Osteoblast (primary cell): ENCODE results near the gene MRPS2. TPM values are rescaled to one million over a fixed set of nuclear protein-coding genes. Genes with fewer than 3 reads are reported as not detected.

Source experiments
- DNase-seq: peaks from one replicate; pipeline ENCODE4 v3.0.0; 2011; ENCODE audit warnings: low spot score, mixed read lengths; ENCODE audit not compliant: insufficient read length; ENCODE audit errors: missing footprints
- H2AFZ ChIP-seq: 2 replicates; pipeline ENCODE4 v1.6.0; 2011; ENCODE audit warnings: mild to moderate bottlenecking, low read length
- H3K27ac ChIP-seq: 2 replicates; pipeline ENCODE4 v1.5.1; 2011; ENCODE audit warnings: mild to moderate bottlenecking, low read depth, low read length, moderate library complexity
- H3K27me3 ChIP-seq: 2 replicates; pipeline ENCODE4 v1.6.0; 2012; ENCODE audit warnings: mild to moderate bottlenecking, control low read depth, inconsistent platforms, low read length, moderate library complexity; ENCODE audit not compliant: insufficient read depth
- H3K36me3 ChIP-seq: 2 replicates; pipeline ENCODE4 v1.5.1; 2011; ENCODE audit warnings: mild to moderate bottlenecking, low read length, control low read depth, moderate library complexity; ENCODE audit not compliant: insufficient read depth
- H3K4me1 ChIP-seq: 2 replicates; pipeline ENCODE4 v1.5.1; 2011; ENCODE audit warnings: mild to moderate bottlenecking, low read length, control low read depth, moderate library complexity; ENCODE audit not compliant: insufficient read depth
- H3K4me2 ChIP-seq: 2 replicates; pipeline ENCODE4 v1.6.0; 2011; ENCODE audit warnings: mild to moderate bottlenecking, low read length; ENCODE audit not compliant: insufficient read depth
- H3K4me3 ChIP-seq: fragments of 200-600 bp; sonication (generic); 3 replicates; pipeline ENCODE4 v1.5.1; 2012; ENCODE audit warnings: mild to moderate bottlenecking, low read length, inconsistent platforms; ENCODE audit not compliant: insufficient read depth
- H3K79me2 ChIP-seq: 2 replicates; pipeline ENCODE4 v1.6.0; 2012; ENCODE audit warnings: mild to moderate bottlenecking, low read length, control low read depth, inconsistent platforms; ENCODE audit not compliant: insufficient read depth
- H3K9me3 ChIP-seq: 2 replicates; pipeline ENCODE4 v1.5.1; 2011; ENCODE audit warnings: low read depth, low read length, control low read depth
- H4K20me1 ChIP-seq: 2 replicates; pipeline ENCODE4 v1.6.0; 2012; ENCODE audit warnings: mild to moderate bottlenecking, low read length, control low read depth; ENCODE audit not compliant: insufficient read depth
- total RNA-seq: library from RNA; depleted of rRNA; stranded (reverse); fragments of >200 nt; gene quantifications from 2 replicates; pipeline ENCODE4 v1.2.3, GENCODE V29; 2012
- TF ChIP-seq, protein P1 (sequence below): IDR thresholded peaks from 2 replicates; pipeline ENCODE4 v1.5.1; 2011; ENCODE audit warnings: mild to moderate bottlenecking, low read depth, low read length, moderate library complexity; ENCODE audit errors: extremely low read depth

MRPS2 gene
- total RNA-seq, 1 donor: 13.0 TPM

DNA sequence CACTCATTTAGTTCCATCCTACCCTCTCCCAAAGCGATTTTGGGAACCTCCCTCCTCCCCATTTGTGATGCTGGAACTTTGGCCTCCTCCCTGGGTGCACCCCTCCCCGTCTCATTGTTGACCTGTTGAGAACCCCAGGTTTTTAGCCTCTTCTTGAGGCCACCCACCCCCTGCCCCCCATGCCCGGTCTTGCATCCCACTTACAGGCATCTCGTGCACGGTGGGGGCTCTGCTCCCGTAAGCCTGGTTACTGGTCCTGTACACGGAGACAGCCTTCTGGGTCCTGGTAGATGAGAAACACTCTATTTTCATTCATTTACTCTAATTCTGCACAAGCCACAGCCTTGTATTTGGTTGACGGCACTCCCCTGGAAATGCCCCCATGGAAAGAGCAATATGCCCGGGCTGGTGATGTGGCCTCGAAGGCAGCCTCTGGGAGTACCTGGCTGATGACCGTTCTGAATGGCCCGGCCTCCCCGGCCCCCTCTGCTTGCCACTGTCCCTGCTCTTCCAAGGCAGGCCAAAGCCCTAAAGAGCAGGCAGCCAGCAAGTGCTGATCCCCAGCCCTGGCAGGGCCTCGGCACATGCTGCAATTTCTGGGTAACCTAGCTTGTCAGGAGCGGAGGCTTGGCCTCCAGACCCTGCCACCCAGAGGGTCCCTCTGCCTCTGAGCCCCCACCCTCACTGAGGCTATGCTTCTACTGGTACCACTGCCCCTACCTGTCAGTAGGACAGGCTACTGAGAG is 1.9 kb upstream of the MRPS2 start:
- DNase-seq: peak; percentile 44
- Histone ChIP-seq H3K27ac (no peak overlapping the region), H3K36me3 (peaks cover 9% of the 10 kb centered on the region), H2AFZ (peak overlapping the region; percentile 92), H3K27me3 (no peaks in the 10 kb centered on the region), H3K4me1 (peaks cover 11% of the 10 kb centered on the region), H3K79me2 (peaks cover 19% of the 10 kb centered on the region), H3K4me3 (no peak overlapping the region), H3K4me2 (no peak overlapping the region), H4K20me1 (peaks cover 13% of the 10 kb centered on the region), H3K9me3 (no peaks in the 10 kb centered on the region)
- TF ChIP-seq, protein P1, sequence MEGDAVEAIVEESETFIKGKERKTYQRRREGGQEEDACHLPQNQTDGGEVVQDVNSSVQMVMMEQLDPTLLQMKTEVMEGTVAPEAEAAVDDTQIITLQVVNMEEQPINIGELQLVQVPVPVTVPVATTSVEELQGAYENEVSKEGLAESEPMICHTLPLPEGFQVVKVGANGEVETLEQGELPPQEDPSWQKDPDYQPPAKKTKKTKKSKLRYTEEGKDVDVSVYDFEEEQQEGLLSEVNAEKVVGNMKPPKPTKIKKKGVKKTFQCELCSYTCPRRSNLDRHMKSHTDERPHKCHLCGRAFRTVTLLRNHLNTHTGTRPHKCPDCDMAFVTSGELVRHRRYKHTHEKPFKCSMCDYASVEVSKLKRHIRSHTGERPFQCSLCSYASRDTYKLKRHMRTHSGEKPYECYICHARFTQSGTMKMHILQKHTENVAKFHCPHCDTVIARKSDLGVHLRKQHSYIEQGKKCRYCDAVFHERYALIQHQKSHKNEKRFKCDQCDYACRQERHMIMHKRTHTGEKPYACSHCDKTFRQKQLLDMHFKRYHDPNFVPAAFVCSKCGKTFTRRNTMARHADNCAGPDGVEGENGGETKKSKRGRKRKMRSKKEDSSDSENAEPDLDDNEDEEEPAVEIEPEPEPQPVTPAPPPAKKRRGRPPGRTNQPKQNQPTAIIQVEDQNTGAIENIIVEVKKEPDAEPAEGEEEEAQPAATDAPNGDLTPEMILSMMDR: no peak

DNA sequence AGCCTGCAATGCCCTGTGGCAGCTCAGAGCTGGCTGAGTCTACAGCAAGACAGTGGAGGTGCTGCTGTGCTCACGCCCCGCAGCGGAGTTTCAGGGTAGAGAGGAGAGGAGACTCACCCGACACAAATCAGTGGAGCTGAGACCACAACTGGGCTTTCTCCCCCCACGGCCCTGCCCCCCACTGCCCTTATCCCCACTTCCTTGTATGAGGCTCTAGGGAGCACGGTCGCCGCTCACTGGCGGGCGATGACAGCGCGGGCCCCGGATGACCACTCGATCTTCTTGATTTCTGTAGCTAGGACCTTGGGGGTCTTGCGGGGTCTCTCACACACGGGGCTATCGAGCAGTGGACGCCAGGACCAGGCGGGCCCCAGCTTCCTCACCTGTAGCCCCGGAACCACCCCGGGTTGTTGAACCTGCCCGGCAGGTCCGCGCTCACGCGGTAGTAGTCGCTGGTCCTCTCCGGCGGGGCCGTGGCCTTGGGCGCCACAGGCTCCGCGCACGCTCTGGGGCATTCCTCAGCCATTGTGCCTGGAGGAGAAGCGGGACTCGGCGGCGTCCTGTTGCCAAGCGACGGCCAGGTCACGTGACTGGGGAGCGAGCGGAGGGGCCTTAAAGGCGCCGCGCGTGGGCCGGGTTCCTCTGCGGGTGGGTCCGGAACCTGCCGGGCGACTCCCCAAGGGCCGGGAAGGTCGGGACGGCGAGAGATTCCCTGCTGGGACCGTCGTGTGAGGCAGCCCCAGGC is 984 bp upstream of the MRPS2 start:
- Histone ChIP-seq H4K20me1 (peaks cover 19% of the 10 kb centered on the region), H3K9me3 (no peaks in the 10 kb centered on the region), H3K4me2 (peak overlapping the region; percentile 99), H3K4me3 (peak overlapping the region; percentile 90), H3K79me2 (peaks cover 19% of the 10 kb centered on the region), H3K4me1 (peaks cover 11% of the 10 kb centered on the region), H3K36me3 (peaks cover 18% of the 10 kb centered on the region), H3K27ac (no peak overlapping the region), H3K27me3 (no peaks in the 10 kb centered on the region), H2AFZ (peak overlapping the region; percentile 92)
- DNase-seq: peak; percentile 98
- TF ChIP-seq, protein P1: no peak

DNA sequence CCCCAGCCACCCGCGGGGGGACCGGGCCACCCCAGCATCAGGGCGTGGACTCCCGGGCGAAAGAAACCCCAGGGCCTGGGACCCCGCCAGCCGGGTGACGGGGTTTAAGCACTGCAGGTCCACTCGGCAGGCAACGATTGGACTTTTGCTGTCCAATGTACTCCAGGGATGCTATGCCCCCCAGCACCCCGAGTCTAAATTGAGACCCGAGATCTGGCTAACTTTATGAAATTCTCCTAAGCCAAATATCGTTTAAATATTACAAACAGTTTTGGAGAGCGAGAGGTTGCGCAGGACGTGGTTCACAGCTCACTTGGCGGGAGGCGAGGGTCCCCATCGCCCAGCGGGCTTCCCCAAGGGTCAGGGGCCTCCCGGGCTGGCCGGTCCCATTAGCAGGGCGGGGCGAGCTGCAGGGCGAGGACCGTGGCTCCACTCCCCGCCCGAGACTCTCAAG is 384 bp upstream of the MRPS2 start:
- TF ChIP-seq, protein P1: no peak
- peak overlapping the region; percentile 92 for H2AFZ ChIP-seq
- peaks cover 25% of the 10 kb centered on the region for H4K20me1 ChIP-seq
- DNase-seq: no peak
- peaks cover 24% of the 10 kb centered on the region for H3K36me3 ChIP-seq
- H3K27me3 ChIP-seq: no peaks in the 10 kb centered on the region
- H3K4me2 ChIP-seq: peak overlapping the region; percentile 99
- peak overlapping the region; percentile 58 for H3K27ac ChIP-seq
- peaks cover 11% of the 10 kb centered on the region for H3K4me1 ChIP-seq
- peaks cover 19% of the 10 kb centered on the region for H3K79me2 ChIP-seq
- H3K4me3 ChIP-seq: peak overlapping the region; percentile 90
- no peaks in the 10 kb centered on the region for H3K9me3 ChIP-seq
